ENCODE data around the gene PFDN6.

DNA sequence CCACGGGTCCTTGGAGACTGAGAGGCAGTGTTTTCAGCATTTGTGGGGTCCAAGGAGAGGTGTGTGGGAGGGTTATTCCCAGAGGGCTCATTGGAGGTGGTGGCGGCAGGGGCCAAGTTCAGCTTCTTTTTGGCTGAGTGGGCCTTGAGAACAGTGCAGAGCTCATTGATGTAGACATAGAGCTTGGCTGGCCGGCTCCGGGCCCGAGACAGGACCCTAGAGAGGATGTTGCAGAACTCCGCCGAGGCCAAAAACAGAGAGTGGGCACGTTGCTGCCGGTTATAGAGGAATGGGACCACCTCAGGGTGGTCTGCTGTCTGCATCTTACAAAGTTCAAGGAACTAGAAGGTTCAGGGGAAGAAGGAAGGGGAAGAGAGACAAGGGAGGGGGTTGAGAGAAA lies 31.8 kb downstream of the PFDN6 start:
- TF ChIP-seq, protein P1, sequence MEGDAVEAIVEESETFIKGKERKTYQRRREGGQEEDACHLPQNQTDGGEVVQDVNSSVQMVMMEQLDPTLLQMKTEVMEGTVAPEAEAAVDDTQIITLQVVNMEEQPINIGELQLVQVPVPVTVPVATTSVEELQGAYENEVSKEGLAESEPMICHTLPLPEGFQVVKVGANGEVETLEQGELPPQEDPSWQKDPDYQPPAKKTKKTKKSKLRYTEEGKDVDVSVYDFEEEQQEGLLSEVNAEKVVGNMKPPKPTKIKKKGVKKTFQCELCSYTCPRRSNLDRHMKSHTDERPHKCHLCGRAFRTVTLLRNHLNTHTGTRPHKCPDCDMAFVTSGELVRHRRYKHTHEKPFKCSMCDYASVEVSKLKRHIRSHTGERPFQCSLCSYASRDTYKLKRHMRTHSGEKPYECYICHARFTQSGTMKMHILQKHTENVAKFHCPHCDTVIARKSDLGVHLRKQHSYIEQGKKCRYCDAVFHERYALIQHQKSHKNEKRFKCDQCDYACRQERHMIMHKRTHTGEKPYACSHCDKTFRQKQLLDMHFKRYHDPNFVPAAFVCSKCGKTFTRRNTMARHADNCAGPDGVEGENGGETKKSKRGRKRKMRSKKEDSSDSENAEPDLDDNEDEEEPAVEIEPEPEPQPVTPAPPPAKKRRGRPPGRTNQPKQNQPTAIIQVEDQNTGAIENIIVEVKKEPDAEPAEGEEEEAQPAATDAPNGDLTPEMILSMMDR (IDR thresholded peaks at IDR 0.05; ENCODE audit: low read depth, low read length, poor library complexity, severe bottlenecking): no peak
- no peak for TF ChIP-seq EZH2phosphoT487 (IDR thresholded peaks at IDR 0.05; ENCODE audit: borderline replicate concordance, low read length)
